ENCODE results near the gene TBX21. TPM values are rescaled to one million over a fixed set of nuclear protein-coding genes. Genes with fewer than 3 reads are reported as not detected.

Gene TBX21
- total and polyA plus RNA-seq, 2 of the 4 experiments (the other 2 are of a cell fraction): not detected

DNA sequence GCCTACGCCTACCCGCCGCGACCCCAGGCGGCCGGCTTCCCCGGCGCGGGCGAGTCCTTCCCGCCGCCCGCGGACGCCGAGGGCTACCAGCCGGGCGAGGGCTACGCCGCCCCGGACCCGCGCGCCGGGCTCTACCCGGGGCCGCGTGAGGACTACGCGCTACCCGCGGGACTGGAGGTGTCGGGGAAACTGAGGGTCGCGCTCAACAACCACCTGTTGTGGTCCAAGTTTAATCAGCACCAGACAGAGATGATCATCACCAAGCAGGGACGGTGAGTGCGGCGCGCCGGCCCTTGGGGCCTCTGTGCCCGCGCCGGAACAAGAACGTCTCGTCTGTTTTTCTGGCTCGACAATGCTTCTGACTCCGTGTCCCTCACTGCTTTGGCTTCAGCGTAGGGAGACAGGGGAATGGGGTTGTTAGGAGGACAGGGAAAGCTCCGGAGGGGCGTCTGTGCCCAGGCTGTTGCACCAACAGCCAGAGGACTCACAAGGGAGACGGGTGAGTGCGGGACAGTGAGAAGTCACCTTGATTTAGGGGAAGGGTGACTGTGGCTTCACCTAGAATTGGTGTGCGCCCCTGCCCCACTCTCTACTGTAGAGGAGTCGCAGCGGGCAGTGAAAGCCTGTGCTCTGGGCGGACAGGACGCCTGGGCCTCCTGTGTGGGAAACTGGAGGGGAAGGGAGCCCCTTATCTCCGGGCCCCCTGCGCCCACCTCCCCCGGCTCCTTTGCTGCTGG is 806 bp downstream of the TBX21 start:
- Histone ChIP-seq H2BK5ac (ENCODE audit: low read depth, low read length, poor library complexity, severe bottlenecking) (no peak overlapping the region), H3K27ac (ENCODE audit: insufficient read depth, low read length) (no peak overlapping the region), H3K9me3 (ENCODE audit: control insufficient read depth, insufficient read depth, low read length) (peaks cover 2% of the 10 kb centered on the region; the same call in 1 of the 2 replicates), H2AFZ (replicated peaks; ENCODE audit: low read length, poor library complexity) (peak overlapping the region; percentile 59), H2BK15ac (ENCODE audit: low read depth, low read length) (no peak overlapping the region), H2AK9ac (replicated peaks; ENCODE audit: low read depth, low read length, poor library complexity) (no peak overlapping the region), H3K9ac (ENCODE audit: low read depth, low read length) (no peak overlapping the region), H3K14ac (replicated peaks; ENCODE audit: low read depth, low read length) (no peak overlapping the region), H2AK5ac (ENCODE audit: low read depth, low read length) (no peak overlapping the region), H3K56ac (ENCODE audit: extremely low read depth, insufficient read depth, low read length) (no peak overlapping the region), H3K9me1 (ENCODE audit: insufficient read depth, low read length) (no peaks in the 10 kb centered on the region), H4K20me1 (ENCODE audit: insufficient read depth, low read length) (peaks cover 12% of the 10 kb centered on the region), H3K27me3 (ENCODE audit: control insufficient read depth, insufficient read depth, low read length) (peaks cover 79% of the 10 kb centered on the region), H3K4me3 (ENCODE audit: insufficient read depth, low read depth, low read length) (no peak overlapping the region), H2BK120ac (ENCODE audit: low read depth, low read length) (no peak overlapping the region), H2BK20ac (ENCODE audit: low read depth, low read length) (no peak overlapping the region), H4K8ac (ENCODE audit: low read depth in 2 of 2, low read length in 2 of 2) (no peak overlapping the region), H3K23ac (ENCODE audit: low read depth, low read length) (peak overlapping the region; percentile 82; the same call in 1 of the 2 replicates), H3K18ac (ENCODE audit: low read depth, low read length) (no peak overlapping the region), H4K91ac (ENCODE audit: insufficient read depth, low read depth, low read length) (no peak overlapping the region), H3K79me1 (ENCODE audit: low read depth in 1 of 2, low read length in 2 of 2) (no peaks in the 10 kb centered on the region), H3K36me3 (ENCODE audit: control insufficient read depth, insufficient read depth, low read length) (no peaks in the 10 kb centered on the region), H3K4me1 (ENCODE audit: control insufficient read depth, insufficient read depth, low read length) (no peaks in the 10 kb centered on the region), H3K4me2 (ENCODE audit: low read depth, low read length) (peak overlapping the region; percentile 55; the same call in 1 of the 2 replicates), H3K4ac (ENCODE audit: low read depth, low read length) (no peak overlapping the region), H4K5ac (ENCODE audit: low read depth, low read length) (no peak overlapping the region)
- dilution Hi-C loops (cut with HindIII; ENCODE audit: low sequenced_read_pairs, unreplicated experiment) (no loop called here), intact Hi-C loops (cut with micrococcal nuclease) (no loop called here), in situ Hi-C loops (cut with MboI; ENCODE audit: low sequenced_read_pairs) (no loop called here)
- TF ChIP-seq RAD21 (IDR thresholded peaks at IDR 0.05; ENCODE audit: low read length): no peak
- TF ChIP-seq ELK1 (IDR thresholded peaks at IDR 0.05; ENCODE audit: borderline replicate concordance, low read depth, low read length): no peak
- TF ChIP-seq RFX5 (IDR thresholded peaks at IDR 0.05; ENCODE audit: low read depth, low read length): no peak
- no peak for TF ChIP-seq FOS (IDR thresholded peaks at IDR 0.05; ENCODE audit: low read depth, low read length)
- TF ChIP-seq CHD1 (IDR thresholded peaks at IDR 0.05; ENCODE audit: low read depth, low read length): no peak
- no peak for DNase-seq
- 0% methylated on average over 26 of the region's 60 CpGs; no CpG with 5 or more reads in 1 of the 2 experiments for WGBS, 2 experiments (ENCODE audit: extremely low coverage in 2 of 2, insufficient read length in 1 of 2)
- BruUV-seq (replicated peaks): no TSS peak
- CTCF ChIA-PET: interaction anchor here (0.9 to 1.1 kb wide), 2 partner anchors 8 to 56 kb away, joined by 4 to 5 read pairs; no protein-coding TSS in a partner anchor
- ATAC-seq (ENCODE audit: low read depth): peak; percentile 45
- POLR2A ChIA-PET (ENCODE audit: unreplicated experiment): no interaction called here

All from IMR-90 (cell line).